Measurements from ENCODE around the gene ZNF775.

The ZNF775 gene

GRCh38 chr7:150369748-150370501 is 9.2 kb upstream of the ZNF775 start:
- FAIRE-seq: no peak

- no peak for FAIRE-seq
These were observed 8.5 kb upstream of the ZNF775 start for GRCh38 chr7:150370612-150371071.

GRCh38 chr7:150371131-150371995 is 7.8 kb upstream of the ZNF775 start:
- no peak for FAIRE-seq

- no peak for FAIRE-seq
These were observed 7.2 kb upstream of the ZNF775 start for GRCh38 chr7:150371996-150372270.

GRCh38 chr7:150372271-150373048 is 6.7 kb upstream of the ZNF775 start:
- FAIRE-seq: no peak

- FAIRE-seq: no peak
These were observed 5.9 kb upstream of the ZNF775 start for GRCh38 chr7:150373049-150373801.

- FAIRE-seq: no peak
These were observed 5.1 kb upstream of the ZNF775 start for GRCh38 chr7:150374026-150374425.

- FAIRE-seq: no peak
These were observed 4.7 kb upstream of the ZNF775 start for GRCh38 chr7:150374472-150374871.

- FAIRE-seq: no peak
These were observed 3.2 kb upstream of the ZNF775 start for GRCh38 chr7:150375662-150376521.

GRCh38 chr7:150376560-150376959 is 2.6 kb upstream of the ZNF775 start:
- FAIRE-seq: no peak

GRCh38 chr7:150377196-150377595 is 1.9 kb upstream of the ZNF775 start:
- no peak for FAIRE-seq

GRCh38 chr7:150377635-150378034 is 1.5 kb upstream of the ZNF775 start:
- no peak for FAIRE-seq

- no peak for FAIRE-seq
These were observed 846 bp upstream of the ZNF775 start for GRCh38 chr7:150378115-150378852.

GRCh38 chr7:150379441-150380379 is 580 bp downstream of the ZNF775 start:
- FAIRE-seq: no peak

- no peak for FAIRE-seq
These were observed 1.3 kb downstream of the ZNF775 start for GRCh38 chr7:150380463-150380862.

- FAIRE-seq: no peak
These were observed 2.0 kb downstream of the ZNF775 start for GRCh38 chr7:150381096-150381495.

GRCh38 chr7:150381785-150382122 is 2.6 kb downstream of the ZNF775 start:
- no peak for FAIRE-seq

- no peak for FAIRE-seq
These were observed 3.2 kb downstream of the ZNF775 start for GRCh38 chr7:150382123-150382843.

GRCh38 chr7:150382844-150383225 is 3.7 kb downstream of the ZNF775 start:
- FAIRE-seq: no peak
